ENCODE data around the gene HSPA1A.
"Not testable (repeated sequence)": the region's sequence is repeated elsewhere in the genome, so short reads cannot be mapped to it uniquely, and the experiment has no call there.

HSPA1A gene

GRCh38 chr6:31779908-31780307, 35.4 kb upstream of the HSPA1A start:
- in situ Hi-C loops (cut with HindIII; ENCODE audit: low pct_ligation_motif_present, low pct_unique_long_range_greater_than_20kb, low sequenced_read_pairs), result no loop called here

DNA sequence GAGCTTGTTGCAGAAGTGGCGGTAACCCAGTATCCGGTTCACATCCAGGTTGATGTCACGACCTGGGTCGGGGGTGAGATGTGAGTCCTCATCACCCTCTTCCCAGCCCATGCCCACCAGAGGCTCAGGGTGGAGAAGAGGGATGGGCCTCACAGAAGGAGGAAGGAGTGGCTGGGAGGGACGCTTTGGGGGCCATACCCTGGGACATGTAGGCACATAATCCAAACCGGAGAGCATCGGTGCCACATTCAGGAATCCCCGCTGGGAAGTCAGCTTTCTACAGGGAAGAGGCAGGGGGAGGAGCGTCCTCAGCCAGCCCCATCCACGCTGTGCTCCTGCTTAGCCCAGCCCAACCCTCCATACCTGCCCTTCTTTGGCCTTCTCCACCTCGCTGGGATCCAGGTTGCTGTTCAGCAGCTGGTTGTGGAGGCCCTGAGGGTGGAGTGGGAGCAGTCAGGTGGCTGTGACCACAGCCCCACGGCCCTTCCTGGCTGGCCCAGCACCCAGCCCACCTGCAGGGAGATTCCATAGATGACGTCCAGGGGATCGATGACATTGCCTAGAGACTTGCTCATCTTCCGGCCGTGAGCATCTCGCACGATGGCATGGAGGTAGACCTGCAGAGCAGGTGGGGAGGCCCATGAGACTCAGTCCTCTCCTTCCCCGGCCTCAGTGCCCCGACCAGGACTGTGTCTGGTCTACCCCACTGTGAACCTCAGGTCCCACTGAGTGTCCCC, 34.7 kb upstream of the HSPA1A start:
- in situ Hi-C loops (cut with HindIII; ENCODE audit: low pct_ligation_motif_present, low pct_unique_long_range_greater_than_20kb, low sequenced_read_pairs), result no loop called here
- no peak for DNase-seq

More at GRCh38 chr6:31779908-31780307, 35.4 kb upstream of the HSPA1A start:
- DNase-seq, result no peak

GRCh38 chr6:31781244-31782125, 33.9 kb upstream of the HSPA1A start:
- in situ Hi-C loops (cut with HindIII; ENCODE audit: low pct_ligation_motif_present, low pct_unique_long_range_greater_than_20kb, low sequenced_read_pairs), result no loop called here
- no peak for DNase-seq

DNA sequence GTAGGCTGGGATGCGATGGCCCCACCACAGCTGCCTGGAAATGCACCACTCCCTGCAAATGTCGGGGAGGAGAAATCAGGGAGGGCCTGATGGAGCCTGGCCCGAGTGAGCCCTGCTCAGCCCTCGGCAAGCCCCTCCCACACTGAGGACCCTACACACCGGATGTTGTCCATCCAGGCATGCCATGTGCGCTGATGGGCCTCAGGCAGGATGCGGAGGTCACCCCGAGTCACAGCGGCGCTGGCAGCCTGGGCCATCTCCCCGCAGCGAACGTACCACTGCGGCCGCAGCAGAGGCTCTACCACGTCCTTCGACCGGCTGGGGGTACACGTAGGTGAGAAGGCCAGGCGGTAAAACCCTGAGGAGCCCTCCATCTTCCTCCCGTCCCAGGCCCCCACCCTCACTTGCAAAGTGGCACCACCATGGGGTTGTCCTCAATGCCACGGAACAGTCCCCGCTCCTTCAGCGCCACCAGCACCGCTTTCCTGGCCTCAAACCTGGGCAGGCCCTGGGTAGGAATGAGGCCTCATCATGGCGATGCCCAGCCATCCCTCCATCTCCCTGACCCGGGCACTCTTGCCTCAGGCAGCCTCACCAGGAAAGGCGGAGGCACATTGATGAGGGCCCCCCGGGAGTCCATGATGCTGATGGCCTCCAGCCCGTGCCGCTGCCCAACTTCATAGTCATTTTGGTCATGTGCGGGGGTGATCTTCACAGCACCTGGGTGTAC, 33.1 kb upstream of the HSPA1A start:
- in situ Hi-C loops (cut with HindIII; ENCODE audit: low pct_ligation_motif_present, low pct_unique_long_range_greater_than_20kb, low sequenced_read_pairs), result no loop called here
- DNase-seq, result no peak

GRCh38 chr6:31784098-31784925, 31.0 kb upstream of the HSPA1A start:
- DNase-seq, result no peak
- in situ Hi-C loops (cut with HindIII; ENCODE audit: low pct_ligation_motif_present, low pct_unique_long_range_greater_than_20kb, low sequenced_read_pairs), result no loop called here

DNA sequence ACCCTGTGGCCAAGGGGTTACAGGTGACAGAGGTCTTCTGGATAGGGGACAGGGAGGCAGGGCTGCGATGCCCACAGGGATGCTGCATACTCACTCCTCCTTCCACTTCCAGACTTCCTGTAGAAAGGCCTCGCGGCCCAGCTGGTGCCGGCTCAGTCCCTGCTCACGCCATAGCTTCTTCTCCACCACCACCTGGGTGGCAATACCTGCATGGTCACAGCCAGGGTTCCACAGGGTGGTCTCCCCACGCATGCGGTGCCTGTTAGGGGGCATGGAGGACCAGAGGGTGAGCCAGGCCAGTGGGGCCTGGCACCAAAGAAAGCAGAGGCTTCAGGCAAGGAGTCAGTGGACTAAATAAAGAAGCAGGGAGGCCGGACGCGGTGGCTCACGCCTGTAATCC, 29.9 kb upstream of the HSPA1A start:
- in situ Hi-C loops (cut with HindIII; ENCODE audit: low pct_ligation_motif_present, low pct_unique_long_range_greater_than_20kb, low sequenced_read_pairs), result no loop called here
- DNase-seq, result no peak

DNA sequence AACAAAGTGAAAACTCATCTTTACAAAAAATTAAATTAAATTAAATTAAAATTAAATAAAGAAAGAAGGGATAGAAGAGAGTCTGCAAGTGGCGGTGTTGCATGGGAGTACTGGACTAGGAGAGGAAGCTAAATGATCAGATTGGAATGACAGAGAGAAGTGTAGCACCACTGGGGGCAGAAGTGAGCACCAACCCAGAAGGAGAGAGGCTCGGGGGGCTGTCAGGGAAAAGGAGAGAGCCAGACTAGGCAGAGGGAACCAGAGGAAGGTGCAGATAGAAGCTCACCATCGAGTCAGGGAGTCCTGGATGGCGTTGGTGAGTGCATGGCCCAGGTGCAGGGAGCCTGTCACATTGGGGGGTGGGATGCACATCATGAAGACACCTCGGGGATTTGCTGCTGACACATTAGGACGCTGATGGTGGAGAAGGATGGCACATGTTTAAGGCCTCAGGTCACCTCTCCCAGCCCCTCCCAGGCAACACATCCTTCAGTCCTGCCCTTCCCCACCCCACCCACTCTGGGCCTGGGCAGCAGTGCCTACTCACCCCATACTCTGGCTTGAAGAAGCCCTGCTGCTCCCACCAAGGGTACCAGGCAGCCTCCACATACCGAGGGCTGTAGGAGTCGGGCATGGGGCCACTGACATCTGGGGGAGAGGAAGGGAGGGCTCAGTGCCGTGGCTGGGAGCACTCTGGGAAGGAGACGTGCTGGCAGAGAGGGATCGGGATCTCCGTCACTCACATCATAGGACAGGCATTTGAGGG, 23.8 kb upstream of the HSPA1A start:
- DNase-seq, result peak; percentile 45
- in situ Hi-C loops (cut with HindIII; ENCODE audit: low pct_ligation_motif_present, low pct_unique_long_range_greater_than_20kb, low sequenced_read_pairs), result no loop called here

- in situ Hi-C loops (cut with HindIII; ENCODE audit: low pct_ligation_motif_present, low pct_unique_long_range_greater_than_20kb, low sequenced_read_pairs), result no loop called here
- no peak for DNase-seq
These were observed 23.3 kb upstream of the HSPA1A start for GRCh38 chr6:31792090-31792374.

DNA sequence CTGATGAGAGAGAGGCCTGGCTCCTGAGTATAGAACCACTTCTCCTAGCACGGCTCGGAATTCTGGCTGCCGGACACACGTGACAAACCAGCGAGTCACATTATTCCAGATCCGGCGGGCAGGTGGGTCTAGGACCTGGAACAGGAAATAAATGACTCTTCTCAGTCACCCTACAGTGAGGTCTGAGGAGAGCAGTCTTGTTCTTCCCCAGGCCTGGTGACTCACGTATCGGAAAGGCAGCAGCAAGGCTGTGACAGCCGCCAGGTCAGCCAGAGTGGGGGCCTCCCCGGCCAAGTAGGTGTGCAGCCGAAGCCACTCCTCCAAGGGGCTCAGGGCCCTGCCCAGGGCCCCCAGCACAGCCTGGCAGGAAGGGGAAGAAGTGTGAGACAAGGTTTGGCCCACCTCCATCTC, 22.6 kb upstream of the HSPA1A start:
- in situ Hi-C loops (cut with HindIII; ENCODE audit: low pct_ligation_motif_present, low pct_unique_long_range_greater_than_20kb, low sequenced_read_pairs), result no loop called here
- DNase-seq, result peak; percentile 32

- in situ Hi-C loops (cut with HindIII; ENCODE audit: low pct_ligation_motif_present, low pct_unique_long_range_greater_than_20kb, low sequenced_read_pairs); DNase-seq: not testable (repeated sequence)
These were observed 21.5 kb upstream of the HSPA1A start for GRCh38 chr6:31793927-31794245.

GRCh38 chr6:31794294-31794865, 21.0 kb upstream of the HSPA1A start:
- in situ Hi-C loops (cut with HindIII; ENCODE audit: low pct_ligation_motif_present, low pct_unique_long_range_greater_than_20kb, low sequenced_read_pairs), result no loop called here
- DNase-seq, result peak; percentile 31

DNA sequence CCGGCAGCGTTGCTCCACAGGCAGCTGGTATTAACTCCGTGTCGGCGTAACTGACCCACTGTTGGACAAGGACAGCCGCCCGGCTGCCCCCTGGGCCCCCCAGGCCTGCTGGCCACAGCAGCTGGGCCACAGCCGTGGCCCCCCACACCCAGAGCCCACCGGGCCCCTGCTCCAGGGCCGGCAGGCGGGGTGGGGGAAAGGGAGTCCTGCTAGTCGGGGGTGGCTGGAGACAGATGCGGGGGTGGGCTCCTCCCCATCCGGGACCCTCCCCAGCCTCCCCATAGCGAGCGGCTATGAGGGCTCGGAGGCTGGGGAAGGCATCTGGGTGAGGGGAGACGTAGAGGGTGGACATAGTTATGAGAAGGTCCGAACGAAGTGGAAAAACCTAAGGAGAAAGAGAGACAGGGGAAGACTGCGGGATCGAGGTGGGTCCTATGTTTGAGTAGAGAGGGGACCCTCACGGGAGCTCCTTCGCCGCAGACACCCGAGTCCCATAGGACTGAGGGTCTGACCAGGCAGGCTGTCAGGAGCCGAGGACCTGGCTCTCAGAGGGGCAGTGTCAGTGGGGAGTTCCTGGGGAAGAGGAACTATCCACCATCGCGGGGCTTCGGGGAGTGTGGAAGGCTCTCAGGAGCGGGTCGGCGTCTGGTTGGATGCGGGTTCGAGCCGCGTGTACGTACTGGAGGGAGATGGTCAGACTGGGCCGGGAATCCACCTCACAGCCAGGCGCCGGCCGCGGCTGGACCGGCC, 20.3 kb upstream of the HSPA1A start:
- DNase-seq, result peak; percentile 41
- in situ Hi-C loops (cut with HindIII; ENCODE audit: low pct_ligation_motif_present, low pct_unique_long_range_greater_than_20kb, low sequenced_read_pairs), result no loop called here

DNA sequence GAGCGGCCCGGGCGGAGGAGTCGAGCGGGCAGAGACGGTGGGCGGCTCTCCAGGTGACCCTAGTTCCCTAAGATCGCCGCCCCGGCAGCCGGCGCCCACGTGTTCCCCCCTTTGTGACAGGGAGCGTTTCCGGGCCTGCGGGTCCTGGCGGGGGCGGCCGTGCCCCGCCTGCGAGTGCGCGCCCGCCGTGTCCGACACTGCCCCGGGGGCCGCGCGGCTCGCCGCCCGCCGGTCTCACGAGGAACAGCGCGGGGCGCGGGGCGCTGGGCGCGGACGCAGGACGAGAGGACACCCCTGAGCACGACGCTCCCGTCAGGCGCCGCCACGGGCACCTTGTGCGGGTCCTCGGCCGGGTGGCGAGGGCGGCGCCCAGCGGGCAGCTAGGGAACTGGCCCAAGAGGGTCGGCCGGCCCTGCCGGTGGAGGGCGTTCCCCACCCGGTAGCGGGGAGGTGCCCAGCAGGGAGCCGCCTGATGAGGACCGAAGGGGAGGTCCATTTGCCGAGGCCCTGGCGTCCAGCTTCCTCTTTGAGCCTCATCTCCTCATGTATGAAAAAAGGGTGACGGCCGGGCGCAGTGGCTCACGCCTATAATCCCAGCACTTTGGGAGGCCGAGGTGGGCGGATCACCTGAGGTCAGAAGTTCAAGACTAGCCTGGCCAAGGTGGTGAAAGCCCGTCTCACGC, 19.6 kb upstream of the HSPA1A start, which contains the start of gene VARS1:
VARS1 (minus strand) TSS at position 137 of the 683 bp plus-strand sequence. CDS start 535 bp downstream, outside the sequence.
- peak; percentile 92 for DNase-seq
- in situ Hi-C loops (cut with HindIII; ENCODE audit: low pct_ligation_motif_present, low pct_unique_long_range_greater_than_20kb, low sequenced_read_pairs), result no loop called here

DNA sequence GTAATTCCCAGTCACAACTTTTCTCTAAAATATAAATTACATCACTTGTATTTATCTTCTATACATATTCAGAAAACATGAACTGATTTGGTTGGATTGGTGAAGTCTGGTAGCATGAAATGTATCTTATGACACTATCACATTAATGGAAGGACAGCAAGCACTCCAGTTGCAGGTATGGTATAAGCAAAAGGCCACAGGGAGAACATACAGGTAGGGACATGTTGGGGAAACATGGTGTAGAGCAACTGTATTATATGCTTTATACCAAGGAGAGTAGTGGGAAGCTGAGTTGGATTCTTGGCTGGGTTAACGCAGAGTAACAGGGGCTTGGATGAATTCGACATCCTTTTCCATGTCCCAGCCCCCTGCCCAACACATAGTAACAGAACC, 18.4 kb upstream of the HSPA1A start:
- in situ Hi-C loops (cut with HindIII; ENCODE audit: low pct_ligation_motif_present, low pct_unique_long_range_greater_than_20kb, low sequenced_read_pairs), result no loop called here
- DNase-seq, result no peak

DNA sequence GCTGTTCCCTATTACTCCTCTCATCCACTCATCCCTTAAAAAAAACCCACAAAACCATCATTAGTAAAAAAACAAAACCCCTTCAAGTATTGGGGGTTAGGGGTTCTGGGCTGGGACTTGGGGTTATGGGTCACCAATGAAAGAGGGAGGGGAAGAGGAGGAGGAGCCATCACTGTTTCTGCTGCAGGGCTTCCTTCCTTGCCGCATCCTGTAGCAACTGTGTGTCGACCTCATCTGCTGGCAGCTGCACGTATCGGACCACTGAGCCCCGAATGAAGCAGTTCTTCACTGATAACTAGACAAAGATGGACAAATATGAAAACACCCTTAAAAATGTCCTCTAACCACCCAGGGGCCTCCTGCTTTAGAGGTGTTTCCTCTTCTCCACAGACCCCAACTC, 17.8 kb upstream of the HSPA1A start:
- in situ Hi-C loops (cut with HindIII; ENCODE audit: low pct_ligation_motif_present, low pct_unique_long_range_greater_than_20kb, low sequenced_read_pairs), result no loop called here

DNA sequence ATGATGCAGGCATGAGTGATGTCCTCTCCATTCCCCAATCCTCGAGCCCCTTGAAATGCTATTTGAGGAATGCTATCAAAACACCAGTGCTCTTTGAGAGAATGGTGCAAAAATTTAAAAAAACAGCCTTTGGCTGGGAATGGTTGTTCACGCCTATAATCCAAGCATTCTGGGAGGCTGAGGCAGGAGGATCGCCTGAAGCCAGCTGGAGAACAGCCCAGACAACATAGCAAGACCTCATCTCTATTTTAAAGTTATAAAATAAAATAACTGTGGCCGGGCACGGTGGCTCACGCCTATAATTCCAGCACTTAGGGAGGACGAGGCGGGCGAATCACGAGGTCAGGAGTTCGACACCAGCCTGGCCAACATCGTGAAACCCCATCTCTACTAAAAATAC, 15.6 kb upstream of the HSPA1A start:
- DNase-seq, result no peak
- in situ Hi-C loops (cut with HindIII; ENCODE audit: low pct_ligation_motif_present, low pct_unique_long_range_greater_than_20kb, low sequenced_read_pairs), result no loop called here

More for the DNA sequence above, 17.8 kb upstream of the HSPA1A start:
- no peak for DNase-seq

All from ACHN (cell line).